PFSK-1 (cell line): ENCODE results near the gene NUDCD2.

Experiments
- FOXP2 ChIP-seq: optimal IDR thresholded peaks from 2 replicates; pipeline ENCODE3; 2011; ENCODE audit warnings: borderline replicate concordance, control low read depth, inconsistent platforms; ENCODE audit not compliant: insufficient read depth; ENCODE audit errors: extremely low read length, extremely low read depth
- POLR2AphosphoS5 ChIP-seq: IDR thresholded peaks from 2 replicates; pipeline ENCODE4 v1.6.1; 2012; ENCODE audit warnings: low read depth, mild to moderate bottlenecking, control low read depth, low read length, moderate library complexity
- REST ChIP-seq, 2 experiments: IDR thresholded peaks; 2 replicates each; pipeline versions ENCODE4 v1.6.1 to v1.8.0; 2011 to 2012; ENCODE audit warnings: low read depth in 2 of 2, low read length in 2 of 2, control low read depth in 1 of 2, inconsistent platforms in 1 of 2, mild to moderate bottlenecking in 1 of 2, moderate library complexity in 1 of 2; ENCODE audit not compliant: insufficient read depth in 1 of 2
- SIN3A ChIP-seq: IDR thresholded peaks from 2 replicates; pipeline ENCODE4 v1.6.1; 2012; ENCODE audit warnings: mild to moderate bottlenecking, low read length, moderate library complexity, borderline replicate concordance; ENCODE audit not compliant: insufficient read depth
- TAF1 ChIP-seq: IDR thresholded peaks from 2 replicates; pipeline ENCODE4 v1.6.1; 2012; ENCODE audit warnings: low read length, control low read depth, borderline replicate concordance; ENCODE audit not compliant: insufficient read depth

NUDCD2 gene

GRCh38 chr5:163408311-163408923 is 51.5 kb downstream of the NUDCD2 start:
- TF ChIP-seq SIN3A: no peak
- TF ChIP-seq FOXP2: no peak
- no peak for TF ChIP-seq REST (IDR thresholded peaks at IDR 0.05; ENCODE audit: insufficient read depth in 1 of 2, low read depth in 2 of 2, low read length in 2 of 2)
- no peak for TF ChIP-seq POLR2AphosphoS5
- TF ChIP-seq TAF1: no peak

- no peak for TF ChIP-seq SIN3A
- TF ChIP-seq REST (IDR thresholded peaks at IDR 0.05; ENCODE audit: insufficient read depth in 1 of 2, low read depth in 2 of 2, low read length in 2 of 2): no peak
- TF ChIP-seq FOXP2: no peak
- no peak for TF ChIP-seq POLR2AphosphoS5
- TF ChIP-seq TAF1: no peak
Measured at GRCh38 chr5:163407034-163407655, 52.8 kb downstream of the NUDCD2 start.

GRCh38 chr5:163404364-163405173 is 55.3 kb downstream of the NUDCD2 start:
- TF ChIP-seq TAF1 (no peak), SIN3A (no peak)

- TF ChIP-seq SIN3A (no peak), REST (IDR thresholded peaks at IDR 0.05; ENCODE audit: insufficient read depth in 1 of 2, low read depth in 2 of 2, low read length in 2 of 2) (no peak), TAF1 (no peak), FOXP2 (no peak), POLR2AphosphoS5 (no peak)
Measured at GRCh38 chr5:163402007-163402406, 57.9 kb downstream of the NUDCD2 start.

- TF ChIP-seq SIN3A (no peak), TAF1 (no peak), FOXP2 (no peak), POLR2AphosphoS5 (no peak), REST (IDR thresholded peaks at IDR 0.05; ENCODE audit: insufficient read depth in 1 of 2, low read depth in 2 of 2, low read length in 2 of 2) (no peak)
Measured at GRCh38 chr5:163401271-163401670, 58.6 kb downstream of the NUDCD2 start.
